ENCODE measurements around the gene SPX.

SPX gene

GRCh38 chr12:21542403-21542802 lies 16.3 kb downstream of the SPX start:
- Histone ChIP-seq H3K4me1 (no peaks in the 10 kb centered on the region), H3K36me3 (no peaks in the 10 kb centered on the region), H3K4me3 (ENCODE audit: low read depth, low read length) (no peak overlapping the region), H3K9me3 (no peaks in the 10 kb centered on the region), H3K27me3 (no peaks in the 10 kb centered on the region; the same call in 1 of the 2 replicates)
- DNase-seq, result no peak
- TF ChIP-seq, protein P1, sequence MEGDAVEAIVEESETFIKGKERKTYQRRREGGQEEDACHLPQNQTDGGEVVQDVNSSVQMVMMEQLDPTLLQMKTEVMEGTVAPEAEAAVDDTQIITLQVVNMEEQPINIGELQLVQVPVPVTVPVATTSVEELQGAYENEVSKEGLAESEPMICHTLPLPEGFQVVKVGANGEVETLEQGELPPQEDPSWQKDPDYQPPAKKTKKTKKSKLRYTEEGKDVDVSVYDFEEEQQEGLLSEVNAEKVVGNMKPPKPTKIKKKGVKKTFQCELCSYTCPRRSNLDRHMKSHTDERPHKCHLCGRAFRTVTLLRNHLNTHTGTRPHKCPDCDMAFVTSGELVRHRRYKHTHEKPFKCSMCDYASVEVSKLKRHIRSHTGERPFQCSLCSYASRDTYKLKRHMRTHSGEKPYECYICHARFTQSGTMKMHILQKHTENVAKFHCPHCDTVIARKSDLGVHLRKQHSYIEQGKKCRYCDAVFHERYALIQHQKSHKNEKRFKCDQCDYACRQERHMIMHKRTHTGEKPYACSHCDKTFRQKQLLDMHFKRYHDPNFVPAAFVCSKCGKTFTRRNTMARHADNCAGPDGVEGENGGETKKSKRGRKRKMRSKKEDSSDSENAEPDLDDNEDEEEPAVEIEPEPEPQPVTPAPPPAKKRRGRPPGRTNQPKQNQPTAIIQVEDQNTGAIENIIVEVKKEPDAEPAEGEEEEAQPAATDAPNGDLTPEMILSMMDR (IDR thresholded peaks at IDR 0.05; ENCODE audit: low read depth, low read length), result no peak

DNA sequence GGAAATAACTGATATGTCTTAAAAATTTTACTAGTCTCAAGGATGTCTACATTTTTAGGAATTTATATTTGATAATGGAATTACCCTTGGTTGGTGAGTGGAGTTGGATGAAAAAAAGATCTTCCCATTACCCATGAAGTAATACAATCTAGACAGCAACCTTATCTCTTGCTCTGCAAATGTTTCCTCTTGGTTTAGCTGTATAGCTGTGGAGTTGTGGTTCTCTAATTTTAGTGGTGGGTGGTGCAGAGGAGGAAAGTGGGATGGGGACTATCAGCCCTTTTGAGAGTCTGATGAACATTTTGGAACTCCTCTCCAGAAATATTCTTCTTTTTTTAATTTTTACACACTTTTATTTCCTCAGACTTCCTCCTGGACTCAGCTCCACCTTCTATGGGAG lies 17.1 kb downstream of the SPX start:
- TF ChIP-seq, protein P1 (IDR thresholded peaks at IDR 0.05; ENCODE audit: low read depth, low read length), result no peak
- Histone ChIP-seq H3K4me1 (no peaks in the 10 kb centered on the region), H3K9me3 (no peaks in the 10 kb centered on the region), H3K4me3 (ENCODE audit: low read depth, low read length) (no peak overlapping the region), H3K36me3 (no peaks in the 10 kb centered on the region), H3K27me3 (peaks cover 2% of the 10 kb centered on the region)
- no peak for DNase-seq

DNA sequence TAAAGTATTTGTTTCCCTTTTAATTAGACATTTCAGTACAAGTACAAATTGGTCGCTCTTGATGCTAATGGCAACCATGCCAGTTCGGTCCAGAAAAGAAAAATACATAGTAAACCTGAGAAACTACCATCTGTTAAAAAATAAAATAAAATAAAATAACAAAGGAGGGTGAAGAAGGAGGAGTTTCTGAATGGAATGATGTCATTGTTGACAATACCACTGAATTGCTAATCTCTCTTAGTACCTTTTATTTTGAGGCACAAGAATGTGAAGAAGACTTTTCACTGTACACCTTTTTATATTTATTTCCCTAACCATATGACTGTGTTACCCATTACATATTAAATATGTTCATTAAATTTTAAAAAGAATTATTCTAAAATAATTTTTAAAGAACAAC lies 19.5 kb downstream of the SPX start:
- TF ChIP-seq, protein P1 (IDR thresholded peaks at IDR 0.05; ENCODE audit: low read depth, low read length), result no peak
- H3K4me3 ChIP-seq (ENCODE audit: low read depth, low read length), result no peak overlapping the region
- DNase-seq, result no peak

DNA sequence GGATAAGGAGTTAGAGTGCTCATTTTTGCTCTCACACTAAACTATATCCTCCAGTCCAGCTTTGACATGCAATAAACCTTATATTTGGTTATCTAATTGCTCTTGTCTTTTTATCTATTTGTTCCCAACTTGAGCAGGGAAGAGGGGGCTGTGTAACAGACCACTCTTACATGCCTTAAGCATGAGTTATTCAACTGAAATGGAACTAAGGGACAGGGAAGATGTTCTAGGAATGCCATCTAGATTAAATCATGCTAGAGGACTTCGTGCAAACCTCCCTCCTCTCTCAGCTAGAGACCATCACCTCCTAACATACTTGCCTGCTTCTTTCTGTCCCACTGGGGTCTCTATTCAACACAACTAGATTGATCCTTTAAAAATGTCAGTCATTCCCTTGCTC lies 20.6 kb downstream of the SPX start:
- H3K36me3 ChIP-seq, result no peaks in the 10 kb centered on the region
- TF ChIP-seq, protein P1 (IDR thresholded peaks at IDR 0.05; ENCODE audit: low read depth, low read length), result no peak
- no peaks in the 10 kb centered on the region for H3K4me1 ChIP-seq
- DNase-seq, result no peak
- no peak overlapping the region for H3K4me3 ChIP-seq (ENCODE audit: low read depth, low read length)
- peaks cover 2% of the 10 kb centered on the region for H3K27me3 ChIP-seq
- H3K9me3 ChIP-seq, result no peaks in the 10 kb centered on the region

More for the DNA sequence above, 19.5 kb downstream of the SPX start:
- peaks cover 2% of the 10 kb centered on the region; the same call in 1 of the 2 replicates for H3K27me3 ChIP-seq
- H3K36me3 ChIP-seq, result no peaks in the 10 kb centered on the region
- no peaks in the 10 kb centered on the region for H3K4me1 ChIP-seq
- H3K9me3 ChIP-seq, result no peaks in the 10 kb centered on the region

DNA sequence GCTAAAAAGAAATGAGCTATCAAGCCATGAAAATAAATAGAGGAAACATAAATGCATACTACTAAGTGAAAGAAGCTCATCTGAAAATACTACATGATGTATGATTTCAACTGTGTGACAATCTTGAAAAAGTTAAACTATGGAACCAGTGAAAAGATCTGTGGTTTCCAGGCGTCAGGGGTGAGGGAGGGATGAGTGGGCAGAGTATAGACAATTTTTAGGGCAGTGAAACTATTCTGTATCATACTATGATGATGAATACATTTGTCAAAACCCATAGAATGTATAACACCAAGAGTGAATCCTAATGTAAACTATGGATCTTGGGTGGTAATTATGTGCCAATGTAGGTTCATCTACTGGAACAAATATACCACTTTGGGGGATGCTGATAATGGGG lies 21.3 kb downstream of the SPX start:
- H3K4me1 ChIP-seq, result no peaks in the 10 kb centered on the region
- DNase-seq, result no peak
- H3K4me3 ChIP-seq (ENCODE audit: low read depth, low read length), result no peak overlapping the region
- peaks cover 2% of the 10 kb centered on the region for H3K27me3 ChIP-seq
- TF ChIP-seq, protein P1 (IDR thresholded peaks at IDR 0.05; ENCODE audit: low read depth, low read length), result no peak
- no peaks in the 10 kb centered on the region for H3K36me3 ChIP-seq
- no peaks in the 10 kb centered on the region for H3K9me3 ChIP-seq

GRCh38 chr12:21551841-21552465 lies 25.9 kb downstream of the SPX start:
- Histone ChIP-seq H3K27me3 (peaks cover 2% of the 10 kb centered on the region), H3K9me3 (no peaks in the 10 kb centered on the region), H3K36me3 (no peaks in the 10 kb centered on the region), H3K4me1 (no peaks in the 10 kb centered on the region), H3K4me3 (ENCODE audit: low read depth, low read length) (no peak overlapping the region)
- DNase-seq, result no peak
- TF ChIP-seq, protein P1 (IDR thresholded peaks at IDR 0.05; ENCODE audit: low read depth, low read length), result no peak

Data from BE2C (cell line).